Loucy (cell line): ENCODE results near the gene CDH13.

Source experiments
- CTCF ChIP-seq: fragments of 200-600 bp; sonication (generic); conservative IDR thresholded peaks from 2 replicates; pipeline ENCODE4 v1.5.1; 2014; ENCODE audit warnings: mild to moderate bottlenecking, antibody characterized with exemption, low read length
- EZH2phosphoT487 ChIP-seq: fragments of 200-600 bp; IDR thresholded peaks from 2 replicates; pipeline ENCODE4 v1.6.1; 2018; ENCODE audit warnings: antibody characterized with exemption, mild to moderate bottlenecking, moderate library complexity, borderline replicate concordance

- TF ChIP-seq CTCF, result no peak
- TF ChIP-seq EZH2phosphoT487, result no peak
These were observed 719.3 kb downstream of the CDH13 start for GRCh38 chr16:83345846-83346640.
